Transverse colon (tissue), 4 donors: ENCODE results near the gene FRAS1. TPM values are rescaled to one million over a fixed set of nuclear protein-coding genes. Genes with fewer than 3 reads are reported as not detected.

Experiments used
- DNase-seq: peaks from one replicate; pipeline ENCODE4 v3.0.0-alpha.2; 2019
- H3K27ac ChIP-seq, 4 donors: fragments of 200-600 bp; sonication (generic); 2 replicates each; pipeline ENCODE4 v1.5.1; 2016 to 2018; ENCODE audit warnings: inconsistent platforms in 4 of 4
- H3K27me3 ChIP-seq: fragments of 200-600 bp; sonication (generic); 2 replicates; pipeline ENCODE4 v1.5.1; 2017; ENCODE audit warnings: inconsistent platforms
- H3K36me3 ChIP-seq, 4 donors: fragments of 200-600 bp; sonication (generic); 2 replicates each; pipeline ENCODE4 v1.5.1; 2017 to 2019; ENCODE audit warnings: inconsistent platforms in 4 of 4
- H3K4me1 ChIP-seq, 4 donors: fragments of 200-600 bp; sonication (generic); 2 replicates each; pipeline ENCODE4 v1.5.1; 2017 to 2020; ENCODE audit warnings: inconsistent platforms in 4 of 4
- H3K4me3 ChIP-seq, 4 donors: fragments of 200-600 bp; sonication (generic); 1 replicate in 1 of 4; 2 replicates in 3 of 4; pipeline versions ENCODE4 v1.5.1 to v1.6.1; 2017 to 2019; ENCODE audit warnings: inconsistent platforms in 4 of 4
- H3K9me3 ChIP-seq, 2 donors: fragments of 200-600 bp; sonication (generic); 2 replicates each; pipeline ENCODE4 v1.5.1; 2017 to 2019; ENCODE audit warnings: inconsistent platforms in 2 of 2
- EP300 ChIP-seq: sonication (generic); formaldehyde crosslinking; IDR thresholded peaks from one replicate; pipeline ENCODE4 v1.6.1; 2017; ENCODE audit warnings: antibody characterized with exemption, low read depth
- POLR2A ChIP-seq: fragments of 450-650 bp; IDR thresholded peaks from one replicate; pipeline ENCODE4 v1.6.1; 2016; ENCODE audit warnings: antibody characterized with exemption, mild to moderate bottlenecking, moderate library complexity
- POLR2AphosphoS5 ChIP-seq, 3 donors: sonication (generic); formaldehyde crosslinking; IDR thresholded peaks; one replicate each; pipeline ENCODE4 v1.6.1; 2016; ENCODE audit warnings: antibody characterized with exemption in 3 of 3
- WGBS, 2 donors: methylation state at CpG; one replicate each; pipeline ENCODE4 v1.1.5; 2018; ENCODE audit warnings: low coverage in 1 of 2; 5-methylcytosine and 5-hydroxymethylcytosine counted together
- in situ Hi-C, 4 donors: fragments of 200-750 bp; cut with MboI; loops; one replicate each; pipeline versions ENCODE4 v1.15.0 to v1.15.1; 2017; ENCODE audit warnings: low sequenced_read_pairs in 3 of 4, low pct_ligation_motif_present in 1 of 4, low pct_unique_long_range_greater_than_20kb in 1 of 4
- intact Hi-C: fragments of 100-400 bp; cut with DNase I; formaldehyde crosslinking; loops from one replicate; pipeline ENCODE4 v1.15.1; 2023; ENCODE audit warnings: low total_unique reads
- total RNA-seq, 4 donors: library from RNA; depleted of rRNA; stranded (reverse); fragments of >200 nt; gene quantifications; one replicate each; pipeline ENCODE4 v1.1.0, GENCODE V29; 2016
- TF ChIP-seq, protein P1 (sequence below), 5 experiments: fragments of 200-600 bp in 3 of 5; fragments of 450-650 bp in 2 of 5; sonication (generic) in 3 of 5; IDR thresholded peaks; 1 replicate in 2 of 5; 2 replicates in 3 of 5; pipeline ENCODE4 v1.5.1; 2016 to 2017; ENCODE audit warnings: antibody characterized with exemption in 5 of 5, inconsistent platforms in 3 of 5, mild to moderate bottlenecking in 2 of 5, moderate library complexity in 1 of 5

Gene FRAS1
- total RNA-seq, 4 donors from 2014 or later = 1.8 to 9.7 (median 3.1) TPM

DNA sequence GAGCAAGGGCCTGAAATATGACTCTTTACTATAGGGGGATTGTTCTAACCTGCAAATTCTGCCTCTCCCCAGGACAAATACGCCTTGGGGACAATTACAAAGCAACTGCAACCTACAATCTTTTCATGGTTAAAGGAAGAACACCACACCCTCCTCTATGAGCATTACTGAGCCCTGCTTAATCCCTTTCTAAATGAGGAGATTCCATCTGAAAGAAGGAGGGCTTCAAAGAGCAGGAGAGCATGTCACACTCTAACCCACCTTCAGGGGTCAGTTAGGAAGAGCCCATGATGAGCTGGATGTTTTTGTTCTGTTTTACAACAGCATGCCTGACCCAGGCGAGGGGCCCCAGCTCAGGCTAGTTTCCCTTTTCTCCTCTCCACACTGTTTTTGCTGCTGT is 360.5 kb downstream of the FRAS1 start:
- no peaks in the 10 kb centered on the region for H3K36me3 ChIP-seq
- H3K27me3 ChIP-seq = no peaks in the 10 kb centered on the region
- TF ChIP-seq, protein P1, sequence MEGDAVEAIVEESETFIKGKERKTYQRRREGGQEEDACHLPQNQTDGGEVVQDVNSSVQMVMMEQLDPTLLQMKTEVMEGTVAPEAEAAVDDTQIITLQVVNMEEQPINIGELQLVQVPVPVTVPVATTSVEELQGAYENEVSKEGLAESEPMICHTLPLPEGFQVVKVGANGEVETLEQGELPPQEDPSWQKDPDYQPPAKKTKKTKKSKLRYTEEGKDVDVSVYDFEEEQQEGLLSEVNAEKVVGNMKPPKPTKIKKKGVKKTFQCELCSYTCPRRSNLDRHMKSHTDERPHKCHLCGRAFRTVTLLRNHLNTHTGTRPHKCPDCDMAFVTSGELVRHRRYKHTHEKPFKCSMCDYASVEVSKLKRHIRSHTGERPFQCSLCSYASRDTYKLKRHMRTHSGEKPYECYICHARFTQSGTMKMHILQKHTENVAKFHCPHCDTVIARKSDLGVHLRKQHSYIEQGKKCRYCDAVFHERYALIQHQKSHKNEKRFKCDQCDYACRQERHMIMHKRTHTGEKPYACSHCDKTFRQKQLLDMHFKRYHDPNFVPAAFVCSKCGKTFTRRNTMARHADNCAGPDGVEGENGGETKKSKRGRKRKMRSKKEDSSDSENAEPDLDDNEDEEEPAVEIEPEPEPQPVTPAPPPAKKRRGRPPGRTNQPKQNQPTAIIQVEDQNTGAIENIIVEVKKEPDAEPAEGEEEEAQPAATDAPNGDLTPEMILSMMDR (IDR thresholded peaks at IDR 0.05) = no peak
- TF ChIP-seq POLR2AphosphoS5 (IDR thresholded peaks at IDR 0.05) (no peak), POLR2A (no peak), EP300 (no peak)
- no peaks in the 10 kb centered on the region for H3K9me3 ChIP-seq
- intact Hi-C loops (no loop called here), in situ Hi-C loops (no loop called here)
- 75 to 100% methylated on average over 1 to 2 of the region's 2 CpGs for WGBS, 2 donors
- H3K4me1 ChIP-seq = no peaks in the 10 kb centered on the region
- H3K27ac ChIP-seq = no peak overlapping the region
- DNase-seq = no peak
- H3K4me3 ChIP-seq = no peak overlapping the region

DNA sequence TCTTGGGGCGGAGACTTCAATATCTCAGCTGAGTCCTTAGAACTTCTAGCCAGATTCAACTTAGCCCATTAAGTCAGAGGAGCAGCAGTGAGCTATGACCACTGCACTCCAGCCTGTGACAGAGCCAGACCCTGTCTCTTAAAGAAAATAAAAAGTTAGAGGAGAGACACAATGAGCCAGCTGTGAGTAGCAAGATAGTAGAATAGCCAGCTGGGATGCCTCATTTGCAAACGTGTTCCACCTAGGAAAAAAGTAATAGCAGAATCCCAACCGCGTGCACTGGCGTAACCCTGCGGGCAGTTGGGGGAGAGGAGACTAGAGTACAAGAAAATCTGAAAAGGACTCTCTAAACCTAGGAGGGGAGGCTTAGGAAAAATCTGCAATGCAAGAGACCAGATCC is 361.3 kb downstream of the FRAS1 start:
- no peaks in the 10 kb centered on the region for H3K27me3 ChIP-seq
- no peaks in the 10 kb centered on the region for H3K36me3 ChIP-seq
- H3K4me3 ChIP-seq = no peak overlapping the region
- no peaks in the 10 kb centered on the region for H3K4me1 ChIP-seq
- intact Hi-C loops (no loop called here), in situ Hi-C loops (no loop called here)
- TF ChIP-seq POLR2AphosphoS5 (IDR thresholded peaks at IDR 0.05) (no peak), POLR2A (no peak), EP300 (no peak)
- TF ChIP-seq, protein P1 (IDR thresholded peaks at IDR 0.05) = no peak
- DNase-seq = no peak
- 86 to 87% methylated on average over 5 to 6 of the region's 6 CpGs for WGBS, 2 donors
- no peaks in the 10 kb centered on the region for H3K9me3 ChIP-seq
- H3K27ac ChIP-seq = no peak overlapping the region

DNA sequence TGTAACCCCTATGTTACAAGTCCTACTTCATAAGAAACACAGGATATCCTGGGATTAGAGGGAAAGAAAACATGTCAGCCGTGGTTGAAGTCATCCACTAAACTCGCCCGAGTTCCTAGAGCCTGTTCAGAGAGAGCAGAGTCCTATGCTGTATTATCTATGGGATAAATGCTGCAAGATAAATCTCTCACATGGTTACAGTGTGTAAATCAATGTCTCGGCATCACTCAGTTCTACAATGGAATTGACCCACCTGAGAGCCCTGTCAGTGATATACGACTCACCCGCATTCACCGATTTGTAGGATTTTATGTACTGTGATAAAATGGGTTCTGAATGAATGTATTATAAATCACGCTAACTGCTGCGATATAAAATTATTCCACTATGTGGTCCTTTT is 366.7 kb downstream of the FRAS1 start:
- H3K36me3 ChIP-seq = no peaks in the 10 kb centered on the region
- H3K4me1 ChIP-seq = no peaks in the 10 kb centered on the region
- in situ Hi-C loops = no loop called here
- no peaks in the 10 kb centered on the region for H3K9me3 ChIP-seq
- H3K27ac ChIP-seq = no peak overlapping the region
- WGBS, 2 donors = 76 to 86% methylated on average over 9 of the region's 9 CpGs
- DNase-seq = no peak
- no peaks in the 10 kb centered on the region for H3K27me3 ChIP-seq
- no peak overlapping the region for H3K4me3 ChIP-seq
- no peak for TF ChIP-seq EP300
- TF ChIP-seq, protein P1 (IDR thresholded peaks at IDR 0.05) = no peak
- no peak for TF ChIP-seq POLR2AphosphoS5 (IDR thresholded peaks at IDR 0.05)
- no peak for TF ChIP-seq POLR2A
- intact Hi-C loops = no loop called here

DNA sequence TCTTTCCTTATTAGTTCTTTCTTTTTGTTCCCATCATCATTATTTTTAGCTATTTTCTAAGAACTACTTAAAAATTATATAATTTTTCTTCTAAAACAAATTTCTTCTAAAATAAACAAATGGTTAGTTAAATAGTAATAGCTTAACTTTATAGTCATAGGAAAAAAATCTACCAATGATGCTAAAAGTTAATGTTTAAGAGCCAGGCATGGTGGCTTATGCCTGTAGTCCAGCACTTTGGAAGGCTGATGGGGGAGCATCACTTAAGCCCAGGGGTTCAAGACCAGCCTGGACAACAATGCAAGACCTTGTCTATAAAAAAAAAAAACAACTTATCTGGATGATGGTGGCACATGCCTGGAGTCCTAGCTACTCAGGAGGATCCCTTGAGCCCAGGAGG is 367.3 kb downstream of the FRAS1 start:
- no peaks in the 10 kb centered on the region for H3K9me3 ChIP-seq
- H3K27ac ChIP-seq = no peak overlapping the region
- TF ChIP-seq EP300 = no peak
- no peak for TF ChIP-seq POLR2A
- TF ChIP-seq, protein P1 (IDR thresholded peaks at IDR 0.05) = no peak
- TF ChIP-seq POLR2AphosphoS5 (IDR thresholded peaks at IDR 0.05) = no peak
- no peaks in the 10 kb centered on the region for H3K27me3 ChIP-seq
- DNase-seq = no peak
- in situ Hi-C loops (no loop called here), intact Hi-C loops (no loop called here)
- H3K4me1 ChIP-seq = no peaks in the 10 kb centered on the region
- H3K36me3 ChIP-seq = no peaks in the 10 kb centered on the region
- H3K4me3 ChIP-seq = no peak overlapping the region
